HT-29 (cell line): ENCODE results near the gene EPB42. TPM values are rescaled to one million over a fixed set of nuclear protein-coding genes. Genes with fewer than 3 reads are reported as not detected.
A peak's percentile ranks its signal among the peaks of the same experiment; 100 is the strongest.
"Not testable (repeated sequence)": the region's sequence is repeated elsewhere in the genome, so short reads cannot be mapped to it uniquely, and the experiment has no call there.

Experiments used
- DNase-seq: peaks from one replicate; pipeline ENCODE4 v3.0.0-alpha.2; 2015; ENCODE audit warnings: low spot score
- total RNA-seq: library from RNA; depleted of rRNA; stranded (reverse); fragments of >200 nt; shearing (Covaris generic); gene quantifications from 2 replicates; pipeline ENCODE4 v1.2.3, GENCODE V29; 2014

The EPB42 gene
- total RNA-seq, 1 experiment from 2014 or later = not detected

DNA sequence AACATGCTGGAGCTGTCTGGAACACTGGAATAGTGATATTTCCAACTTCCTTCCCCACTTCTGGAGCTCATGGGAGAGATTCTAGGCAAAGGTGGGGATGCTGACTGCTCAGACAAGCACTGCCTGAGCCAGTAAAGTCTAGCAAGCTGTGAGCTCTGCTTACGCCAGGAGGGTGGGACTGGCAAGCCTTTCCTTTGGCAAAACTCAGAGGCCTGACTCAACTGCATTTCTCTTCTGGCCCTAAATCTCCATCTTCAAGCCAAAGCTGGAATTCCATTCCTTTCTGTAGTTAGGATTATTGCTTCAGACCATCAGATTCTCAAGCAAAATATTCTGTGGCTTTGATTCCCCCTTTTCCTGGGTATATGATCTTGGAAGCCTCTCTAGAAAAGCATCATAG, 20.3 kb upstream of the EPB42 start:
- DNase-seq = no peak

DNA sequence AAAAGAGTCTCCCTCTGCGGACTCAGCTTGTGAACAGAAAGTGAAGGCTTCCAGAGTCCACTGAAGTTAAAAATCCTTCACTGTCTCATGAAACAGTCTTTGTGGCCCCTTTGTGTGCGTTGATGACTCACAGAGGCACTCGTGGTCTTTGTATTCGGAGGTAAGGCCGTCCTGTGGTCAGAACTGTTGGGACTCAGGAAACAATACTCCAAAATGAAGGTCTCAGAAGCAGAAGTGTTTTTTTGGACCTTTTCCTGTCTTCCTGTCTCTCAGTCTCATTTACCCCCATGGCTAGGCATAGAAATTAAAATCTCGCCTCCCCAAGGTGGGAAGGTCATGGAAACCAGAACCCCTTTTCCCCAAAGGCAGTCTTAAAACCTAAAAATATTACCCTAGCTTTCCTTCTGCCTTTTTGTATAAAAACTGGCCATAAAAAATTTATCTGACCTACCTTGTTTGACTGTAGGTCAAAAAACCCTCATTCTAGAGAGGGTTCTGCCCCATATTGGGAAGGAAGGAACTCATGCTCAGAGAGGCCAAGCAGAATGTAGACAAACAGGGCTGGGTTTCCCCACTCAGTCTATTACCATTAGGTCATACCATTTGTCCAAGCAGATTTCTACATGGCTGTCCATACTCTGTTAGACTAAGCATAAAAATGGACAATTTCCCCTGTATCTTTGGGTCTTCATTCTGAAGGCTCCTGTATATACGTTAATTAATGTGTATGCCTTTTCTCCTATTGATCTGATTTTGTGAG, 19.1 kb upstream of the EPB42 start:
- no peak for DNase-seq

DNA sequence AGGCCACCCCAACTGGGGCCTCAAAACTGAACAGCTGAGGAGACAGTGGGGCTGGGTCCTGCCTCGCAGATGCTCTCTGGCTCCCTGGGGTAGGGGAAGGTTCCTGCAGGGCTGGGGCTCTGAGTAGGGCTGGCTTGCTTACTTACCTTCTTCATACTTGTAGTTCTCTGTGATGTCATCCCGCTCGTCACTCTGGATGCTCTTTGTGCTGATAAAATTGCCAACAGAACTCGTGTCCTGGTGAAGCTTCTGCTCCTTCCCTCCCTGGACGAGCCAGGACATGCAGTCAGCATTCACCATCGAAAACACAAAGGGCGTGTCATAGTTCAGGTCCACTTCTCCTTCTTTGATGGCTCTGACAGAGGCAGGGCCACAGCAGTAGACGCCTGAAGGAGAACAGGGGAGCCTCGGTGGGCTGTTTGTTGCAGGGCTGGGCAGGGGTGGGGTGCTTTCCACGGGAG, 17.9 kb upstream of the EPB42 start:
- no peak for DNase-seq

DNA sequence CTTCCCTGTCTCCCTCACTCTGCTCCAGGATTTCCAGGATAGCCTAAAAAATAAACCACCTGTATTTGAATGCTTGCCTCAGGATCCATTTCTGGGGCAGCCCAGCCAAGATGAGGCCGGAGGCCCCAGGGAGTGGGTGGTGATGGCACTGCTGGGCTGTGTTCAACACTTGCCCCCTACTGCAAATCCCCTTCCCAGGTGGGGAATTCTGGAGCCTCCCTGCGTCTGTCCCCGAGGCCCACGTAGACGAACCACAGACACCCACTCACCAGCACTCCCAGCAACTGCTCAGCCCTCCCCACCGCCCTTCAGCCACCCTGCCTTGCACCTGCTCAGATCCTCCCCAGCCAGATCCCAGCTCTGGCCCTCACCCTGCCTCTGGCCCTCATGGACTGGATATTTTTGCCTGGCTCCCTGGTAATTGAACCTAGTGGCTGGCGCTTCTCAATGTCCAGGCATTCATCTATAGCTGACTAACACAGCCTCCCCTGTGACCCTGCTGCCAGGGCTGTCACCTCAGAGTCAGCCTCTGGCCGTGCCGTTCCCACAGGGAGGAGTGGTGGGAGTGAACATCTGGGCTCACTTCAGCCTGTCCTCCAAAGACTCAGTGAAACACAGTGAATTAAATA, 17.1 kb upstream of the EPB42 start:
- DNase-seq = no peak

DNA sequence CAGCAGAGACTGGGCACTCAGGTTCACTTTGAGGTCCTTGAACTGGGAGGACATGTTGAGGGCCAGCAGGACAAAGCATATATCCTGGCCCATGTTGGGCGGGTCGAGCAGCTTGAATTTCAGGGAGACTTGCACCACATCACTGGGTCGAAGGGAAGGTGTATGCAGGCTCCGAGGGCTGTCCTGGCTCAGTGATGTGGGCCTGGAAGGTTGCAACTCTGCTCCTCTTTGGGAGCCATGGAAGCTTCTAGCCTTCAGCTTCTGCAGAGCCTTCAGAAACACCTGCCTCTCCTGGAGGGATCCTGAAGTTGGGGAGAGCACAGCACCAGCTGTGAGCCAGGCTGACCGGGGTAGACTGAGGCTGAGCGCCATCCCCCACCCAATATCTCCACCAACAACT, 14.7 kb upstream of the EPB42 start:
- no peak for DNase-seq

DNA sequence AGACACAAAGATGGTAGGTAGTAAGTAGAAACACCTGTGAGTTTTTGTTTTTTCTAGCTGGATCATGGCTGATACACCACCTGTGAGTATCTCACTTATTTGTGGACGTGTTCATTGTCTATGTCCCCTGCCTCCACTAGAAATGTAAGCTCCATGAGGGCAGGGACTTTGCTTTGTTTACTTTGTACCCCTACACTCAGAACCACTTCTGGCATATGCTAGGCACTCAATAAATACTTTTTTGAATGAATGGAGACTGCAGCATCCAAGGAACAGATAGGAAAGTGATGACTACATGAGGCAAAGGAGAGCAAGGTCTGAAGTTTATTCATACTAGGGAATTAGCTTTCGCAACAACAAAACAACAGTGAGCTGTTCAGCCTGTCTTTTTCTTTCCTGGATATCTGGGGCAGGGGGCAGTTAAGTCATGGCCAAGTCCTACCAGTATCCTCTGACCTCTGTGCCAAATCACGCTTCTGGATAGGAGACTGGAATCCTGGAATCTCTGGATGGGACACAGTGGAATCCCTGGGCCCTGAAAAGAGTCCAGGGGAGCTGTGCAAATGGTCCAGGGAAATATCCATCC, 11.6 kb upstream of the EPB42 start:
- no peak for DNase-seq

GRCh38 chr15:43230640-43231115, 9.9 kb upstream of the EPB42 start:
- no peak for DNase-seq

DNA sequence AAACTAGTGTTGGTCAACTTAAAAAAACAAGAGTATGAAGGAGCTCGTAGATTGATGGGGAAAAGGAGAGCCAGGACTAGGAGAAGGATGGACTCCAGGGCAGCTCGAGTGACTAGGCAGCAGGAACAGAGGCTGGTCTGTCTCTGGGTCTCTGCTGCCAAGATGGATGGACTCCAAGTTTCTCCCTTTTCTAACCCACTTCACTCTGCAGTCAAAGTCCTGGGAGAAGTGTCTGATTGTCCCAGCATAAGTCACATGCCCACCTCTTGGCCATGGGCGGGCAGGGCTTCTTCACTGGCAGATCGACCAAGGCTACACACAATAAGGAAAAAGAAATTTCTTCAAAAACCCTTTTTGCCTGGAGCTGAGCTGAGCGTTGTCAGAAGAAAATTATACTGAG, 9.2 kb upstream of the EPB42 start:
- no peak for DNase-seq

GRCh38 chr15:43226436-43227305, 5.9 kb upstream of the EPB42 start:
- no peak for DNase-seq

- DNase-seq = not testable (repeated sequence)
Measured at GRCh38 chr15:43225950-43226255, 5.1 kb upstream of the EPB42 start.

DNA sequence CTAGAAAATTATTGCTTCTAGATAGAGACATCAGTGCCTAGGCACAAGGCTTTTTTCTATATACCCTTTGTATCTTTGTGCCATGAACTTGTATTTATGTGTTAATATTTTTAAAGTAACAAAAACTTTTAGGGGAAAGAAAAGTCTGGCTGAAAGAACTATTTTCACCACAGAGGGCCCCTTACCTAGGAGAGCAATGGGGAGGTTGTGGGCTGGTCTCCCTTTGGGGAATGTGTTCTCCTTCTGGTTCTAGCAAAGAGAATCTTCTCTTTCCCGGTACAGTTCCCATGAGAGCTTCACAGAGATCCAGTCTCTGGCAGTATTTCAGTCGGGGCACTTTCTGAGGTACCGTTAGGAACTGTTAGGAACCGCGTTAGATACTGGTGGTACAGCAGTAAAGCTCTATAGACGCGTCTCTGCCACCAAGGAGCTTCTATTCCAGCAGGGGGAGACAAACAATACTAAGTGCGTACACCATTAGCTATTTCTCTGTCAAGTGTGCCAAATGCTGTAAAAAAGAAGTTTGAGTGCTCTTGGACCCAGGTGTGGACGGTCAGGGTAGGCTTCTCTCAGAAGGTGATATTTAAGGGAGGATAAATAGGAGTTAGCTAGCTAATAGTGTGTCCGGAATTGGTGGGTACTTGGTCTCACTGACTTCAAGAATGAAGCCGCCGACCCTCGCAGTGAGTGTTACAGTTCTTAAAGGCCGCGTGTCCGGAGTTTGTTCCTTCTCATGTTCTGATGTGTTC, 4.6 kb upstream of the EPB42 start:
- peak; percentile 84 for DNase-seq

GRCh38 chr15:43221422-43221821, 604 bp upstream of the EPB42 start:
- no peak for DNase-seq

DNA sequence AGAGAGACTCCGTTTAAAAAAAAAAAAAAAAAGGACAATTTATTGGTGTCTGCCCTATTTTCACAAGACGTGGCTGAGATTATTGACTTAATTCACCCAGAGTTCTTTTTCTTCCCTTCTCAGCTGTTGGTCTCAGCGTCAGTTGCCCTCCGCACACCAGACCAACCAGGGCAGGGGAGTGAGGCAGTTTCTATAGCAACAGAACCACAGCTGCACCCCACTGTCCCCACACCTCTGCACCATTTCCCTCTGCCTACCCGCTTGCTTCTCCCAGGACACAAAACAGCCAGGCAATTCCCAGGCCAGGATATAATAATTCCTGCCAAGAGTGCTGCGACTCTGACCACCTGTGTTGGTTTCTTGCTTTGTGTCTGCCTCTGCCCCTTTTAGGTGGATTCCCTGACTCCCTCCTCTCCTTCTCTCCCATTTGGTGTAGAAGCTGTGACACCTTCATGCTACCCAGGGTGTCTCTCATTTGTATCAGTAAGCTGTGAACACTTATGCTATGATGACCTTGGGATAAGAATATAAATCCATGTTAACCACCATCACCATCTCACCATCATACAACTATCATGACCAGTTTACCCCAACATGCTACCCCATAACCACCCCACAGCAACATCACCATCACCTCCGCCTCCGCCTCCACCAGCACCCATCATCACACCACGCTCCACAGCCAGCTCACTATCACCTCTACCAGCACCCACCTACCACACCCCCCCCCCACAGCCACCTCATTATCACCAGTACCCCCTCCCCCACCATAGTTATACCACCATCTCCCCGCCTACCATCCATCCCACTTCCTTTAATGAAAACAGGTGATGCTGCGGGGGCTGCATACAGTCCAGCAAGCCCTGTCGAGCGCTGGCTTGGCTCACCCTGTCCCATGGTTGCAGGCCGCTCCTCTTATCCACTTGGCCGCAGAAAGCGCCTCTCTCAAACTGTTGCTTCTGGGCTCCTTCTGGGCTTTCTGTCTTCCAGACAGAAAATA, 589 bp downstream of the EPB42 start:
- DNase-seq = no peak

GRCh38 chr15:43218908-43219706, 1.7 kb downstream of the EPB42 start:
- DNase-seq = no peak

DNA sequence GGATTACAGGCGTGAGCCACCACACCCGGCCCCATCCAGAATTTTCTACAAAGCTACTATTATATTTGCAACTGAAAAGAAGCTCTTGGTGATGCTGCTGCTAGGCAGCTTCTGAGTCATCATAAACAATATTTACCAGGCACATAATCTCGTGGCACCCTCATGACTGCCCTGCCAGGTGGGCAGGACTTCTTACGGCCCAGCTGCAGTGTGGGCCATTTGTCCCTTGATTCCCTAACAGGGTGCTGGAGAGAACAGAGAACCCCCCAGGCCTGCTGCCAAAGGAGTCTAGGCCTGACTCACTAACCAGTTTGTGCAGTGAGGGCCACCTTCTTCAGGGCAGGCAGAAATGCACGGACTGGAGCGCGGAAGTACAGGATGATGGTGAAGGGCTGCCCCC, 4.9 kb downstream of the EPB42 start:
- no peak for DNase-seq

DNA sequence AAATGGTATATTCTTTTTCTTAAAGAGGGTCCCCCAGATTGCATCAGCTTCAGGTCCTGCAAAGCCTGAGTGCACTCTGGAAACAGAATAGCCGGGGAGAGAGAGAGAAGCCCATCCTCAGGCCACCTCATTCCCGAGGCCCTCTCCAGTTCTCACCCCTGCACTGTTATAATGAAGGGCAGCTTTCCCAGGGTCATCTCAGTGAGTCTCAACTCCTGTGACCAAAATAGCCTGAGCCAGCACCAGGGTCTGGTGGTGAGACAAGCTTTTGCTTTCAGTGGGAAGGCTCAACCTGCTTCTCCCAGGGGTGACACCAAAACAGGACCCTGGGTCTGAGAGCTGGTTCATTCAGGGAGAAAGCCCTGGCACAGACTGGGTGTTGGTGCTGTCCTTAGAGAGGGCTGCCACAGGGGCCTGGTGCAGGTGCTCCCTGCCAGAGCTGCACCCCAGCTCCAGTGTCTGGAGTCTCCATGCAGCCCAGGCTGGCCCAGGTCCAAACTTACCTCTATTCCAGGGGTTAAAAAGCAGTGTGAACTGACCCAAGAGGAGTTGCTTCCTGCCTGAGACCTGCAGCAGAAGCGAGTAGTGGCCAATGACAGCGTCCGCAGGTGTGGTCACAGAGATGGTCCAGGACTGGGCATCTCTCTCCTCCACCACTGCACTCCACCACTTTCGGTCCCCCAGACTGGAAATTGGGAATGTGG, 6.1 kb downstream of the EPB42 start:
- no peak for DNase-seq

GRCh38 chr15:43214169-43214568, 6.6 kb downstream of the EPB42 start:
- no peak for DNase-seq

- DNase-seq = no peak
Measured at GRCh38 chr15:43213466-43213865, 7.4 kb downstream of the EPB42 start.

- no peak for DNase-seq
Measured at GRCh38 chr15:43212951-43213350, 7.9 kb downstream of the EPB42 start.
